Right atrium auricular region (tissue), 2 donors: ENCODE measurements around the gene TOR3A. TPM values are rescaled to one million over a fixed set of nuclear protein-coding genes. Genes with fewer than 3 reads are reported as not detected.
"Not testable (repeated sequence)": the region's sequence is repeated elsewhere in the genome, so short reads cannot be mapped to it uniquely, and the experiment has no call there.

Experiments
- DNase-seq: peaks from one replicate; pipeline ENCODE4 v3.0.0-alpha.2; 2019; ENCODE audit warnings: low spot score
- H3K27ac ChIP-seq, 2 donors: fragments of 200-600 bp; sonication (generic); 1 replicate in 1 of 2; 2 replicates in 1 of 2; pipeline ENCODE4 v1.5.1; 2016 to 2019
- H3K27me3 ChIP-seq, 2 donors: fragments of 200-600 bp; sonication (generic); one replicate each; pipeline versions ENCODE4 v1.5.1 to v1.6.0; 2017 to 2019
- H3K36me3 ChIP-seq: fragments of 200-600 bp; sonication (generic); one replicate; pipeline ENCODE4 v1.5.1; 2016
- H3K4me1 ChIP-seq, 2 donors: fragments of 200-600 bp; sonication (generic); one replicate each; pipeline versions ENCODE4 v1.5.1 to v1.6.0; 2017 to 2019
- H3K4me3 ChIP-seq, 2 donors: fragments of 200-600 bp; sonication (generic); 1 replicate in 1 of 2; 2 replicates in 1 of 2; pipeline ENCODE4 v1.5.1; 2017 to 2019; ENCODE audit warnings: mild to moderate bottlenecking in 1 of 2, moderate library complexity in 1 of 2
- H3K9me3 ChIP-seq, 2 donors: fragments of 200-600 bp; sonication (generic); one replicate each; pipeline ENCODE4 v1.5.1; 2019
- total RNA-seq, 2 donors: library from RNA; depleted of rRNA; stranded (reverse); fragments of >200 nt; gene quantifications; one replicate each; pipeline ENCODE4 v1.1.0, GENCODE V29; 2016
- TF ChIP-seq, protein P1 (sequence below), 2 donors: fragments of 200-600 bp; sonication (generic); IDR thresholded peaks; one replicate each; pipeline ENCODE4 v1.5.1; 2019; ENCODE audit warnings: antibody characterized with exemption in 2 of 2

Gene TOR3A
- 10 to 100 TPM; 14.3 to 19.7 TPM for total RNA-seq

- Histone ChIP-seq H3K4me3 (peak within 1 kb of the TSS; percentile 83 to 89), H3K27ac (peak within 1 kb of the TSS; percentile 86 to 90), H3K4me1 (peaks cover 0 to 20% of the 10 kb centered on the region in 2 donors), H3K9me3 (no peaks in the 10 kb centered on the region), H3K27me3 (no peaks in the 10 kb centered on the region), H3K36me3 (peaks cover 10% of the 10 kb centered on the region)
- TF ChIP-seq, protein P1, sequence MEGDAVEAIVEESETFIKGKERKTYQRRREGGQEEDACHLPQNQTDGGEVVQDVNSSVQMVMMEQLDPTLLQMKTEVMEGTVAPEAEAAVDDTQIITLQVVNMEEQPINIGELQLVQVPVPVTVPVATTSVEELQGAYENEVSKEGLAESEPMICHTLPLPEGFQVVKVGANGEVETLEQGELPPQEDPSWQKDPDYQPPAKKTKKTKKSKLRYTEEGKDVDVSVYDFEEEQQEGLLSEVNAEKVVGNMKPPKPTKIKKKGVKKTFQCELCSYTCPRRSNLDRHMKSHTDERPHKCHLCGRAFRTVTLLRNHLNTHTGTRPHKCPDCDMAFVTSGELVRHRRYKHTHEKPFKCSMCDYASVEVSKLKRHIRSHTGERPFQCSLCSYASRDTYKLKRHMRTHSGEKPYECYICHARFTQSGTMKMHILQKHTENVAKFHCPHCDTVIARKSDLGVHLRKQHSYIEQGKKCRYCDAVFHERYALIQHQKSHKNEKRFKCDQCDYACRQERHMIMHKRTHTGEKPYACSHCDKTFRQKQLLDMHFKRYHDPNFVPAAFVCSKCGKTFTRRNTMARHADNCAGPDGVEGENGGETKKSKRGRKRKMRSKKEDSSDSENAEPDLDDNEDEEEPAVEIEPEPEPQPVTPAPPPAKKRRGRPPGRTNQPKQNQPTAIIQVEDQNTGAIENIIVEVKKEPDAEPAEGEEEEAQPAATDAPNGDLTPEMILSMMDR (IDR thresholded peaks at IDR 0.05) = no peak
- peak; percentile 94 for DNase-seq
Measured at GRCh38 chr1:179081687-179082332, at the start of gene TOR3A. Gene TOR3A (plus strand): TSS chr1:179082070. CDS start chr1:179082129, 59 bp downstream.

- Histone ChIP-seq H3K9me3 (no peaks in the 10 kb centered on the region), H3K27ac (no peak overlapping the region), H3K4me1 (peaks cover 0 to 73% of the 10 kb centered on the region in 2 donors), H3K36me3 (no peaks in the 10 kb centered on the region), H3K27me3 (no peaks in the 10 kb centered on the region), H3K4me3 (no peak overlapping the region)
- no peak for DNase-seq
- TF ChIP-seq, protein P1 (IDR thresholded peaks at IDR 0.05) = no peak
Measured at GRCh38 chr1:179034720-179035119, 47.1 kb upstream of the TOR3A start.

GRCh38 chr1:179036844-179037465 lies 44.9 kb upstream of the TOR3A start:
- no peak for DNase-seq
- H3K27me3 ChIP-seq = no peaks in the 10 kb centered on the region
- H3K27ac ChIP-seq = no peak overlapping the region
- H3K4me3 ChIP-seq = no peak overlapping the region
- H3K9me3 ChIP-seq = no peaks in the 10 kb centered on the region
- H3K36me3 ChIP-seq = no peaks in the 10 kb centered on the region
- H3K4me1 ChIP-seq = peaks cover 0 to 51% of the 10 kb centered on the region in 2 donors
- TF ChIP-seq, protein P1 (IDR thresholded peaks at IDR 0.05) = no peak

DNA sequence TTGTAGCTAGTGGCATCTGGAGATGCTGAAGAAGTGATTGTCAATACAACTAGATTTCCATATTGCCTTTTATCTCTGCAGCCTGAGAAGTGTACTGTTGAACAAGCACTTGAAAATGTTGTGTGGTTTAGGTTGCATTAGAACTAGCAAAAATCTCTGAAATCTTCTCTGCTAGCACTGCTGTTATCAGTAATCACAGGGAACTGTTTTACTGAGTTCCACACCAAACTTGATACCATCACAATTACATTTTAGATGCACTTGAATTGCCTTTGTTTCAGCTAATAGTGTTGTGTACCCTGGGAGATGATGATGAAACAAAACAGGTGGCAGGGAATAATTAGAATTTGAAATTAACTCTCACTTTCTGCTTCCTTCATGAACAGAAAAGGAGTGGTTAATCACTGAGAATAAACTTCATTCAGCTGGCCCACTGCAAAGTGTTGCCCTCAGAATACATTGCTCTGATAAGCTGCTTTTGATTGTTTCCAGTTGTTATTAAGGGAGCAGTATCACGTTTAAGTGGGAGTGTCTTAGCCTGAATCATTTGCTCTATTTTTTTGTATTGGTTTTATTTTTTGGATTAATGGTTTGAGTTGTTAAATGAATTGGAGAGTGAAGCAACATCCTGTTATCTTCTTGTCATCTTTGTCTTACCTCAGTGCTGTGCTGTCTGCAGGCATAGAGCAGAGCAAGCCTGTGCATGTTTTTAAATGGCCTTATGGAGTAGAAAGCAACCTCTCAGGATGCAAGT lies 43.2 kb upstream of the TOR3A start:
- Histone ChIP-seq H3K9me3 (no peaks in the 10 kb centered on the region), H3K27ac (no peak overlapping the region), H3K4me1 (peaks cover 0 to 34% of the 10 kb centered on the region in 2 donors), H3K36me3 (no peaks in the 10 kb centered on the region), H3K27me3 (no peaks in the 10 kb centered on the region), H3K4me3 (no peak overlapping the region)
- no peak for DNase-seq
- TF ChIP-seq, protein P1 (IDR thresholded peaks at IDR 0.05) = no peak

DNA sequence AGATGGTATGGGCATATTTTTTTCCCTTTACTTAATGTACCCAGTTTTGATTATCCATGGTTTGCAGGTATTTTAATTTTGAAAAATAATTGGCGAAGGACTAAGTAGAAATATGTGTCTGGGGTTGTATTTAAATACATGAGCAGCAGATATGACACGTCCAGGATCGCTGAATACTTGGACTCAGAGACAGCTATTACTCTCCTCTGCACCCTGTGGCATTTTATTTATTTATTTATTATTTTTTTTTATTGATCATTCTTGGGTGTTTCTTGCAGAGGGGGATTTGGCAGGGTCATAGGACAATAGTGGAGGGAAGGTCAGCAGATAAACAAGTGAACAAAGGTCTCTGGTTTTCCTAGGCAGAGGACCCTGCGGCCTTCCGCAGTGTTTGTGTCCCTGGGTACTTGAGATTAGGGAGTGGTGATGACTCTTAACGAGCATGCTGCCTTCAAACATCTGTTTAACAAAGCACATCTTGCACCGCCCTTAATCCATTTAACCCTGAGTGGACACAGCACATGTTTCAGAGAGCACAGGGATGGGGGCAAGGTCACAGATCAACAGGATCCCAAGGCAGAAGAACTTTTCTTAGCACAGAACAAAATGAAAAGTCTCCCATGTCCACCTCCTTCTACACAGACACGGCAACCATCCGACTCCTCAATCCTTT lies 42.2 kb upstream of the TOR3A start:
- DNase-seq, H3K4me3 ChIP-seq, H3K9me3 ChIP-seq, H3K36me3 ChIP-seq, H3K27ac ChIP-seq, H3K27me3 ChIP-seq: not testable (repeated sequence)
- peaks cover 0 to 24% of the 10 kb centered on the region in 2 donors for H3K4me1 ChIP-seq

DNA sequence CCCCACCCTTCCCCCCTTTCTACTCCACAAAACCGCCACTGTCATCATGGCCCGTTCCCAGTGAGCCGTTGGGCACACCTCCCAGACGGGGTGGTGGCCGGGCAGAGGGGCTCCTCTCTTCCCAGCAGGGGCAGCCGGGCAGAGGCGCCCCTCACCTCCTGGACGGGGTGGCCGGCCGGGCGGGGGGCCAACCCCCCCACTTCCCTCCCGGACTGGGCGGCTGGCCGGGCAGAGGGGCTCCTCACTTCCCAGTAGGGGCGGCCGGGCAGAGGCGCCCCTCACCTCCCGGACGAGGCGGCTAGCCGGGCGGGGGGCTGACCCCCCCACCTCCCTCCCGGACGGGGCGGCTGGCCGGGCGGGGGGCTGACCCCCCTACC lies 41.7 kb upstream of the TOR3A start:
- H3K9me3 ChIP-seq, H3K27me3 ChIP-seq, H3K36me3 ChIP-seq, DNase-seq, H3K27ac ChIP-seq, H3K4me3 ChIP-seq: not testable (repeated sequence)
- peaks cover 0 to 19% of the 10 kb centered on the region in 2 donors for H3K4me1 ChIP-seq
